Kidney (tissue), 14 donors: ENCODE results near the gene ZNF670. TPM values are rescaled to one million over a fixed set of nuclear protein-coding genes. Genes with fewer than 3 reads are reported as not detected.
A peak's percentile ranks its signal among the peaks of the same experiment; 100 is the strongest.
"Not testable (repeated sequence)": the region's sequence is repeated elsewhere in the genome, so short reads cannot be mapped to it uniquely, and the experiment has no call there.

Experiments
- DNase-seq, 5 donors: peaks; one replicate each; pipeline ENCODE4 v3.0.0-alpha.2; 2013 to 2020
- FAIRE-seq: peaks from 2 replicates; lab custom pipeline; 2012; peaks lifted over from hg19 to GRCh38; lab: Jason Lieb, UNC
- H3K27ac ChIP-seq, 2 donors: one replicate each; pipeline ENCODE4 v1.7.0; 2013; ENCODE audit warnings: low read depth in 2 of 2, low read length in 2 of 2, inconsistent platforms in 1 of 2
- H3K27me3 ChIP-seq: one replicate; pipeline ENCODE4 v1.7.1; 2013; ENCODE audit warnings: low read length, inconsistent platforms; ENCODE audit not compliant: control insufficient read depth, insufficient read depth
- H3K36me3 ChIP-seq, 3 donors: one replicate each; pipeline versions ENCODE4 v1.7.0 to v1.7.1; 2013; ENCODE audit warnings: low read length in 3 of 3, control low read depth in 1 of 3, inconsistent platforms in 1 of 3; ENCODE audit not compliant: insufficient read depth in 3 of 3, control insufficient read depth in 2 of 3
- H3K4me1 ChIP-seq, 3 donors: one replicate each; pipeline versions ENCODE4 v1.7.0 to v1.7.1; 2013; ENCODE audit warnings: low read length in 3 of 3, inconsistent platforms in 1 of 3, low read depth in 1 of 3; ENCODE audit not compliant: control insufficient read depth in 2 of 3, insufficient read depth in 2 of 3
- H3K4me3 ChIP-seq, 3 donors: one replicate each; pipeline versions ENCODE4 v1.7.0 to v1.8.1; 2013; ENCODE audit warnings: low read length in 3 of 3, control low read depth in 1 of 3, inconsistent platforms in 1 of 3
- H3K9ac ChIP-seq, 3 donors: one replicate each; pipeline versions ENCODE4 v1.7.0 to v1.7.1; 2013; ENCODE audit warnings: low read length in 3 of 3, control low read depth in 1 of 3, inconsistent platforms in 1 of 3
- H3K9me3 ChIP-seq, 3 donors: one replicate each; pipeline versions ENCODE4 v1.7.0 to v1.7.1; 2013; ENCODE audit warnings: low read length in 3 of 3, control low read depth in 1 of 3, inconsistent platforms in 1 of 3; ENCODE audit not compliant: control insufficient read depth in 2 of 3, insufficient read depth in 1 of 3
- intact Hi-C: fragments of 100-400 bp; cut with DNase I; formaldehyde crosslinking; loops from one replicate; pipeline ENCODE4 v1.11.1; 2022
- polyA plus RNA-seq: library from polyadenylated mRNA; stranded (reverse); fragments of 350-450 nt; fragmentation: Illumina TruSeq; extraction: RNeasy Lipid Tissue Mini Kit (QIAGEN cat#74804); gene quantifications from one replicate; pipeline ENCODE4 v1.2.3, GENCODE V29; 2014; ENCODE audit warnings: low read depth, low replicate concordance; ENCODE audit not compliant: insufficient read depth
- total RNA-seq: library from RNA; stranded (reverse); fragmentation: NEBNext Ultra II Directional; extraction: Animal tissue kit (Norgen Biotek cat#: 25700); gene quantifications from one replicate; pipeline ENCODE4 v1.2.1, GENCODE V29; 2021
- TF ChIP-seq, protein P1 (sequence below): IDR thresholded peaks from 3 replicates; pipeline ENCODE4 v1.5.1; 2012; ENCODE audit warnings: mild to moderate bottlenecking, moderate library complexity, borderline replicate concordance; ENCODE audit not compliant: insufficient read depth; ENCODE audit errors: extremely low read depth
- donor health status: control.
- donor health status: control.
- donor health status: control.
- donor health status: control.
- donor health status: control.
- donor health status: DM: yes; HTN: yes; CAD: no.
- donor health status: Normal renal cell carcinoma (clear cell type).

The ZNF670 gene
- total and polyA plus RNA-seq, 2 donors from 2014 or later: 2.0 to 2.9 TPM

GRCh38 chr1:247047260-247047659 is 31.4 kb downstream of the ZNF670 start:
- Histone ChIP-seq H3K27ac (no peak overlapping the region), H3K27me3 (no peaks in the 10 kb centered on the region), H3K4me1 (no peaks in the 10 kb centered on the region), H3K9me3 (peaks cover 2 to 44% (median 22%) of the 10 kb centered on the region in 3 donors), H3K36me3 (no peaks in the 10 kb centered on the region), H3K4me3 (no peak overlapping the region), H3K9ac (no peak overlapping the region)
- no peak for FAIRE-seq
- DNase-seq: no peak
- TF ChIP-seq, protein P1, sequence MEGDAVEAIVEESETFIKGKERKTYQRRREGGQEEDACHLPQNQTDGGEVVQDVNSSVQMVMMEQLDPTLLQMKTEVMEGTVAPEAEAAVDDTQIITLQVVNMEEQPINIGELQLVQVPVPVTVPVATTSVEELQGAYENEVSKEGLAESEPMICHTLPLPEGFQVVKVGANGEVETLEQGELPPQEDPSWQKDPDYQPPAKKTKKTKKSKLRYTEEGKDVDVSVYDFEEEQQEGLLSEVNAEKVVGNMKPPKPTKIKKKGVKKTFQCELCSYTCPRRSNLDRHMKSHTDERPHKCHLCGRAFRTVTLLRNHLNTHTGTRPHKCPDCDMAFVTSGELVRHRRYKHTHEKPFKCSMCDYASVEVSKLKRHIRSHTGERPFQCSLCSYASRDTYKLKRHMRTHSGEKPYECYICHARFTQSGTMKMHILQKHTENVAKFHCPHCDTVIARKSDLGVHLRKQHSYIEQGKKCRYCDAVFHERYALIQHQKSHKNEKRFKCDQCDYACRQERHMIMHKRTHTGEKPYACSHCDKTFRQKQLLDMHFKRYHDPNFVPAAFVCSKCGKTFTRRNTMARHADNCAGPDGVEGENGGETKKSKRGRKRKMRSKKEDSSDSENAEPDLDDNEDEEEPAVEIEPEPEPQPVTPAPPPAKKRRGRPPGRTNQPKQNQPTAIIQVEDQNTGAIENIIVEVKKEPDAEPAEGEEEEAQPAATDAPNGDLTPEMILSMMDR: no peak
- intact Hi-C loops: no loop called here

GRCh38 chr1:247043406-247043805 is 35.2 kb downstream of the ZNF670 start:
- Histone ChIP-seq H3K4me3 (no peak overlapping the region), H3K27ac (no peak overlapping the region), H3K9me3 (peaks cover 2 to 44% (median 11%) of the 10 kb centered on the region in 3 donors), H3K9ac (no peak overlapping the region), H3K27me3 (no peaks in the 10 kb centered on the region), H3K4me1 (no peaks in the 10 kb centered on the region), H3K36me3 (peaks cover 0 to 4% (median 0%) of the 10 kb centered on the region in 3 donors)
- intact Hi-C loops: no loop called here
- TF ChIP-seq, protein P1: peak; percentile 28
- DNase-seq (no peak), FAIRE-seq (no peak)

DNA sequence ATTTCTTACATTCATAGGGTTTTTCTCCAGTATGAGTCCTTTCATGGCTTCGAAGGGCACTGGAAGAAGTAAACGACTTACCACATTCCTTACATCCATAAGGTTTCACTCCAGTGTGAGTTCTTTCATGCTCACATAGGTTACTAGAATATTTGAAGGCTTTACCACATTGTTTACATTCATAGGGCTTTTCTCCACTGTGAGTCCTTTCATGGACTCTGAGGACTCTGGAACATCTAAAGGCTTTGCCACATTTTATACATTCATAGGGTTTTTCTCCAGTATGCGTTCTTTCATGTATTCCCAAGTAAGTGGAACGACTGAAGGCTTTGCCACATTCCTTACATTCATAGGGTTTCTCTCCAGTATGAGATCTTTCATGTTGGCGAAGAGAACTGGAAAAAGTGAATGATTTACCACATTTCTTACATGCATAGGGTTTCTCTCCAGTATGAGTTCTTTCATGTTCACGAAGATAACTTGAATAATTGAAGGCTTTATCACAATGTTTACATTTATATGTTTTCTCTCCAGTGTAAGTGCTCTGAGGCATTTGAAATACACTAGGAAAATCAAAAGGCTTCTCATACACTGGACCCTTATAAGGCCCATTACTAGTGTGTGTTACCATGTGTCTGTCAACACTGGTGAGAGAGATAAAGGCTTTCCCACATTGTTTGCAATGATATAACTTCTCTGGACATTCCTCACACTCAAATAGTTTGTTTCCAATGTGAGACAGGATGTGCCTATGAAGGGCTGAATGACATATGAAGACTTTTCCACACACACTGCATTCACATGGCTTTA is 40.9 kb downstream of the ZNF670 start:
- FAIRE-seq: no peak
- TF ChIP-seq, protein P1: no peak
- no peaks in the 10 kb centered on the region for H3K27me3 ChIP-seq
- peaks cover 4 to 65% (median 13%) of the 10 kb centered on the region in 3 donors for H3K9me3 ChIP-seq
- no peak overlapping the region for H3K27ac ChIP-seq
- intact Hi-C loops: no loop called here
- no peaks in the 10 kb centered on the region for H3K4me1 ChIP-seq
- H3K36me3 ChIP-seq: peaks cover 5 to 32% (median 16%) of the 10 kb centered on the region in 3 donors
- no peak overlapping the region for H3K9ac ChIP-seq
- H3K4me3 ChIP-seq: no peak overlapping the region
- DNase-seq: no peak

- intact Hi-C loops, H3K4me3 ChIP-seq, DNase-seq, H3K4me1 ChIP-seq, H3K27ac ChIP-seq, FAIRE-seq, H3K27me3 ChIP-seq, H3K9ac ChIP-seq: not testable (repeated sequence)
- H3K9me3 ChIP-seq: peaks cover 4 to 39% (median 14%) of the 10 kb centered on the region in 3 donors
- peaks cover 3 to 18% (median 9%) of the 10 kb centered on the region in 3 donors for H3K36me3 ChIP-seq
Measured at GRCh38 chr1:247032306-247032705, 46.3 kb downstream of the ZNF670 start.

Other genes with a start within 250 kb of the ZNF670 start
- 30.1 TPM for gene AHCTF1, start 146.9 kb downstream of the ZNF670 start, total RNA-seq
- 5.2 TPM for gene AHCTF1, start 146.9 kb downstream of the ZNF670 start, polyA plus RNA-seq
- gene ZNF695, start 70.8 kb downstream of the ZNF670 start, total RNA-seq: 0.44 TPM
- gene ZNF695, start 70.8 kb downstream of the ZNF670 start, polyA plus RNA-seq: not detected
- 7.8 TPM for gene ZNF669, start 25.5 kb upstream of the ZNF670 start, total RNA-seq
- gene ZNF669, start 25.5 kb upstream of the ZNF670 start, polyA plus RNA-seq: 4.2 TPM
- gene ZNF124, start 93.2 kb upstream of the ZNF670 start, total RNA-seq: 45.7 TPM
- 2.5 TPM for gene ZNF124, start 93.2 kb upstream of the ZNF670 start, polyA plus RNA-seq
- not detected for gene VN1R5, start 177.3 kb upstream of the ZNF670 start, total RNA-seq
- gene VN1R5, start 177.3 kb upstream of the ZNF670 start, polyA plus RNA-seq: not detected